Body of pancreas (tissue), 4 donors: ENCODE measurements around the gene ABCC1.

Source experiments
- CTCF ChIP-seq, 7 experiments: fragments of 450-650 bp in 4 of 7; fragments of 200-600 bp in 3 of 7; sonication (generic) in 3 of 7; IDR thresholded peaks; one replicate each; pipeline ENCODE4 v1.5.1; 2016 to 2019; ENCODE audit warnings: antibody characterized with exemption in 7 of 7
- POLR2A ChIP-seq, 3 donors: fragments of 450-650 bp; IDR thresholded peaks; one replicate each; pipeline ENCODE4 v1.6.1; 2016; ENCODE audit warnings: antibody characterized with exemption in 3 of 3, mild to moderate bottlenecking in 2 of 3

- TF ChIP-seq POLR2A (IDR thresholded peaks at IDR 0.05) = no peak
- no peak for TF ChIP-seq CTCF (IDR thresholded peaks at IDR 0.05)
These were observed 44.1 kb downstream of the ABCC1 start for GRCh38 chr16:15993541-15993940.
